Esophagus muscularis mucosa (tissue), 4 donors: Measurements from ENCODE around the gene ADSS2.
"Not testable (repeated sequence)": the region's sequence is repeated elsewhere in the genome, so short reads cannot be mapped to it uniquely, and the experiment has no call there.

Source experiments
- CTCF ChIP-seq, 3 experiments: fragments of 200-600 bp in 2 of 3; fragments of 450-650 bp in 1 of 3; sonication (generic) in 2 of 3; IDR thresholded peaks; one replicate each; pipeline ENCODE4 v1.5.1; 2017 to 2019; ENCODE audit warnings: antibody characterized with exemption in 3 of 3, mild to moderate bottlenecking in 2 of 3, moderate library complexity in 1 of 3
- EP300 ChIP-seq: sonication (generic); formaldehyde crosslinking; IDR thresholded peaks from one replicate; pipeline ENCODE4 v1.6.1; 2017; ENCODE audit warnings: antibody characterized with exemption
- POLR2A ChIP-seq: fragments of 450-650 bp; IDR thresholded peaks from one replicate; pipeline ENCODE4 v1.6.1; 2017; ENCODE audit warnings: antibody characterized with exemption, moderate library complexity, mild to moderate bottlenecking, low read depth

GRCh38 chr1:244499484-244499883 is 47.8 kb upstream of the ADSS2 start:
- TF ChIP-seq POLR2A; CTCF (IDR thresholded peaks at IDR 0.05); EP300: not testable (repeated sequence)
